ENCODE data around the gene GAS2.

The GAS2 gene

DNA sequence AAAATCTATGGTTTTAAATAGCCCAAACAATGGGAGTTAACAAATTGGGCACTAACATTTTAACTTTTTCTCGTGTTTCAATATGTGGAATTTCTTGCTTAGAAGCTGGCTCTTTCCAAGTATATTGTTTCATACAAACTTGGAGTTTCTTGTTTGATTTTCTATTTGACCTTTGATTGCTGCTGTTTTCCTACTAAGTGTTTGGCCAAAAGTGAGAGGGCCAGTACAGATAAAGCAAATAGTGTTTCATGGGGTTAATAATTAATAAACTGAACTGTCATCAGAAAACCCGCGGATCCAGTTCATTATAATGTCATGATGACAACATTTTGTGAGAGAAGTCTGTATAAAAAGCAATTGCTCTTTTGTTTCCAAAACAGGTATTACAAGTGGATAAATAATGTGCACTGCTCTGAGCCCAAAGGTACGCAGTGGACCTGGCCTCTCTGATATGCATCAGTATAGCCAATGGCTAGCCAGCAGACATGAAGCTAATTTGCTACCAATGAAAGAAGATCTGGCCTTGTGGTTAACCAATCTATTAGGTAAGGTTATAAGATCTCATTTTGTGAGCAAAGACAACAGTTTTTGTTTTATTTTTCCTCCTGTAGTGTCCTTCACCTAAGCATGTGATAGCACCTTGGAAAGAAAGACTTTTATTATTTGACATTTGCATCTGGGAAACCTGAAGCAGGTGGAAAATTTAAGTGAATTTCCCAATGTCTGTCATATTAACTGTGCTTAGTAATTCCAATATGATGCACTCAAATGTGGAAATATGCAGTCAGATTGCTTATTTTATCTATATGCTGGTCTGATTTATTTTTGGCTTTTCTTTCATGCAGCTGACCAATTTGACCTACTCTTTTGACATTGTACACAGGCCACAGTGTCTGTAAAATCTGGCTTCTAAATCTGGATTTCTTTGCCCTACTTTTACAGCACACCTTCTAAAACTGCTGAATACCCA, 8.3 kb downstream of the GAS2 start:
- no peak for DNase-seq (ENCODE audit: low read depth)

DNA sequence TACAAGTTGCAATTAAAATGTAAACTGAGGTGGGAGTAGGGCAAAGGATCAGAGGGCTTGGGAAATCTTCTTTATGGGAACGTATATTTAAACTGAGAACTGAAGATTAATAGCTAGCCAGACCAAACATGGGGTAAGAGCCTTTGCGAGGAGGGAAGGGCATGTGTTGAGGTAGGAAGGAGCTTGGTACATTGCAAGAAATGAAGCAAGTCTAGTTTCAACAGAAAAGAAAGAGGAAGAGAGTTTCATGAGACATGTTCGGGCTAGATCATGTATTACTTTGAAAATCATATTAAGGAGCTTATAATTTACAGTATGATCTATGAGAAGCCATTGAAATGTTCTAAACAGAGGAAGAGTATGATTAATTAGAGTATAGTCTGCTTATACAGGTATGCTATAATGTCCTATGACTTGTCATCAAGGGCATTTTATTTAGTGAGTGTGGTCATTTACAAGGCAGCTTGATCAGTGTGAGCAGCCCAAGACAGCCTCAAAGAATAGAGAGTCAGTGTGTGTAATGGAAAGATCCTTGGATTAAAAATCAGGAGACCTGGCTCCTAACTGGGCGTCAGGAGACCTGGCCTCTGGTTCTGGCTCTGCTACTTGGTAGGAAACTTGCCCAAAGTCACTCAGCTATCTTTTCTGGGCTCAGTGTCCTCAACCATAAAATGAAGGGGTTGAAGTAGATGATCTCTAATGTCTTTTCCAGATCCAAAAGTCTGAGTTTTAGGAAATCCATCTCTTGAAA, 10.9 kb downstream of the GAS2 start:
- DNase-seq (ENCODE audit: low read depth), result no peak

DNA sequence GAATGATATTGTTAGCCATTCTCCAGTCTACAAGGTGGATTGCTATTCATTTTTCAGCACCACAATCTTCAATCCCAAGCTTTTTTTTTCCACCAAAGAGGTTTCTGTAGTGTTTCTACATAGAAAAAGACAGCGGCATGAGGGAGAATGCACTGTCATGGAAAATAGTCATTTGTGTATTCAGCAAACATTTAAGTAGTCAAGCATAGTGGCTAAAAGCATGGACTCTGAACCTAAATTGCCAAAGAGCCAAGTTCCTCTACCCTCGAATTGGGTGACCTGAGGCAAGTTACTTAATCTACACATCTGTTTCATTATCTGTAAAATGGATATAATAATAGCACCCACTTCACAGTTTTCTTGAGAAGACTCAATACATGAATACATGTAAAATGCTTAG, 14.2 kb downstream of the GAS2 start:
- no peak for DNase-seq (ENCODE audit: low read depth)

DNA sequence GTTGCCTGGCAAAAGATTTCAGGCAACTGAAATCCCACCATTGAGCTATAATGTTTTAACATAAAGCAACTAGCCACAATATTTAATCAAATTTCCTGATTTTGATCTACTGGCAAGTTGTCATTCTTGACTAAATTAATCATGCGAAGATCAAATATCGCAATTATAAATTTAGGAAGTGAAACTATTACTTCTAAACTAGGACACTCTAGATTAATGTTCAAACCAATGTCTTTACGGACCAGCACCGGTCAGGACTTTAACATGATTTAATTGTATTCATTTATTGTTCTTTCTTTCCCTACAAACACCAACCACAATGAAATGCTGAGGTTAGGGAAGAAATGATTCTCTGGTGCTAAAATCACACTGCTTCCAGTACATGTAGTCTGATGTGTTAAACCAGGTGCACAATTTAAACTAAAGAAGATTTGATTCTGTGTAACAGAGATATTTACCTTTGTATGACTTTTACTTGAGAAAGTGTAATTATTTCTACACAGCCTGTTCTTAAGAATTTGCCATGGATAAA, 14.9 kb downstream of the GAS2 start:
- DNase-seq (ENCODE audit: low read depth), result no peak

DNA sequence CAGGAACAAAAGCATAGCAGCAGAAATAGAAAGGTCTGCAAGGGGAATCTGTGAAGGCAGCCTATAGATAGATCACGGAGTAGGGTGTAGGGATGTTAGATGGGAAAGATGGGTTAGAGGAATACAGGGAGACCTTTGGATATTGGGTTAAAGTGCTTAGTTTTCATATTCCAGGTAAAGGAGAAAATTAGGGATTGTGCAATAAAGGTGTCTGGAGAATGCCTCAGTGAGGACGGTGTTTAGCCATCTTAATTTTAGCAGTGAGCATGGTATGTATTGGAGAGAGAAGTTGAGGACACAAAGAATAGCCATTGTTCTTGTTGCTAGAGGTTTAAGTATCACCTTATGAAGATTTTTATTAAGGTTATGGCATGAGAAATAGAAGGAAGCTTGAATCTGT, 17.7 kb downstream of the GAS2 start:
- DNase-seq (ENCODE audit: low read depth), result no peak

DNA sequence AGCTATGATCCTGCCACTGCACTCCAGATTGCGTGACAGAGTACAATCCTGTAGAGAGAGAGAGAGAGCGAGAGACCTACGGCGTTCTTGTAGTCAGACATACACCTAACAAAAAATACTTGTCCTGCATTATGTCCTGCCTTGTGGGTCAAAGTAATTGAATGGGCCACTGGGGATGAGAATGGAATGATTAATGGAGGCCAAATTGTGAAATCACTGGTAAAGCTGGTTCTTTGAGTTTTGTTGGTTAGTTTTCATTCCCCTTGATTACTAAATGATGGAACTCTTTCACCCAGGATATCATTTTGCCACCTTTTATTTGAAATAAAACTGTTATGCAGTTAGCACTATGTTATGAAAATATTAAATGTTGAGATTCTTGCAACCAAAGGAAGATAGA, 18.7 kb downstream of the GAS2 start:
- DNase-seq (ENCODE audit: low read depth), result no peak

DNA sequence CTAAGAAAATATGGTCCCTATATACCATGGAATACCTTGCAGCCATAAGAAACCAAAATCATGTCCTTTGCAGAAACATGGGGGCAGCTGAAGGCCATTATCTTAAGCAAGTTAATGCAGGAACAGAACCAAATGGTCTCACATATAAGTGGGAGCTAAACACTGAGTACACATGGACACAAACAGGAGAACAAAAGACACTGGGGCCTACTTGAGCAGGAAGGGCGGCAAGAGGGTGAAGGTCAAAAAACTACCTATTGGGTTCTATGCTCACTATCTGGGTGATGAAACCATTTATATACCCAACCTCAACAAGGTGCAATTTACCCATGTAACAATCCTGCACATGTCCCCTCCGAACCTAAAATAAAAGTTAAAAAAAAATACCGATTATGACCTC, 22.5 kb downstream of the GAS2 start:
- no peak for DNase-seq (ENCODE audit: low read depth)

DNA sequence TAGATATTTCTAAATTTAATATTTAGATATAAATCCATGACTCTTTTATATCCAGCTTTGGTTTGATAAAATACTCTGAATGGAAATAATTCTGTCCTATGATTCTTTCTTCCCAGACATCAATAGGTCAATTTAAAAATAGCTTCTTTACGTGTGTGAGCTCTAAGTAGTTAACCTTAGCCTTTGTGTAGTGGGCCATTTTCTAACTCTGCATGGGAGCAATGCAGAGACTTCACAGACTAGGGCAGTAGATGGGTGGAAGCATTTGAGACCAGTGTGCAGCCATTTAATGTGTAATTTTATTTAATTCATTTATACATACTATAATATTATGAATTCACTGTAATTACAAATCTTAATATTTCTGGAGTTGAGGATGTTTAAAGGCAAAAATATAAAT, 23.8 kb downstream of the GAS2 start:
- no peak for DNase-seq (ENCODE audit: low read depth)

DNA sequence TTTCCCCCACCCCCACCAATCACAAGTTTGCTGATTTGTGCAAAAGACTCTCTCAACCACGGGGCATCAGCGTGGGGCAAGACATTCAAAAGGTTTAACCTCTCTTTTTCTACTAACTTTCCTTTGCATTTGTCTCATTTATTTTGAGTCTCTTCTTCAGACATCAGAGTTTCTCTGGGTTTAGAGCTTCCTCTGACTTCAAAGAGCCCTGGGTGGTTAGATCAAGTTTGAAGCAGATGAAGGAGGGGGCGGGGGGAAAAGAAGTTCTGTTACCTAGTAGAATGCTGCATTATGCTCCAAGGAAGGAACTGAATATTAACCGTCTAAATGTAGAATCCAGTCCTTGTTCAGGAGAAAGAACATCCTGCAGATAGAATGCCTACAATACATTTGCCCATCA, 24.5 kb downstream of the GAS2 start:
- no peak for DNase-seq (ENCODE audit: low read depth)

DNA sequence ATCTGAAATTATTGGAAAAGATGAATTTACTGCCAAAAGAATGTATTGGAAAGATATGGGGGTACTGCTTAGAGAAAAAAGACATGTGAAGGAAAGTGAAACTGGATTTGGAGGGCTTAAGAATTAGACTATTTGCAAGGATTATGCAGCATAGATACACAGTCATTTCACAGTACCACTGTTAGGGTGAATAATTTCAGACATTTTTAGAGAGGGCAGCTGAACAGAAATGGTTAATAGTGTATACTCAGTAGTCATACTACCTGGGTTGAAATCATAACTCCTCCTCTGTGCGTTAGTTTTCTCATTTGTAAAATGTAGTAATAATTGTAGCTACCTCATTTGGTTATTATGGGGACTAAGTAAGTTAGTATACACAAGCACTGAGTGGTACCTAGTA, 33.0 kb downstream of the GAS2 start:
- no peak for DNase-seq (ENCODE audit: low read depth)

DNA sequence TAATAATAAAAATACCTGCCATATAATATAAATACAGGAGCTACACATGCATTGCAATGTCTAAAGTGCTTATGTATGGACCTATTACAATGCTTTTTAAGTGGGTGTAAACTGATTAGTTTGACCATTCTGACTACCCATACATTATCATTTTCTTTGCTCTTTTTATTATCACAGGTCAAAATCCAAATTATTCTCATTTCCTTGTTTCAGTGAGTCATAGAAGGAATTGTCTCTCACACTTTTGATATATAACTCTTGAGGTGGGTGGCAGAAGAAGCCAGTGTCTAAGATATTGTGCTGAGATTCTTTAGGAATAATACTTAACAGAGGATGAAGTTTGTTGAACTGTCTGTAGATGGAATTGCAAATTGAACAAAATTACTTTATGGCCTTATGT, 35.6 kb downstream of the GAS2 start:
- no peak for DNase-seq (ENCODE audit: low read depth)

DNA sequence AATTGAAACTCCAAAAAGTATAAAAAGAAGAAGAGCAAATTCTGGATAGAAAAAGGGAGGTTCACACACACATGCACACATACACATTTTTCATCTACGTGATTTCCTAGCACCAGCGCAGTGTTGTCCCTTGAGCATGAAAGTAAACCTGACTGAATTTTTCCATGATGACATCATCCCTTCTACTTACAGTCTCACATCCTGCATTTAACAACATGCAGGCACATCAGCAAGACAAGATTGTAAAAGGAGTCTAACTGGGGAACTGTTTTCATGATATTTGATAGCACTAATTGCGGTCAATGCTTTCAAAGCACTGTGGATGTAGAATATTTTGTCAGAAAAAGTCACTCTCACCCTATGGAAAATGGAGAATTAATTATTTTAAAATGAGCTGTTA, 36.6 kb downstream of the GAS2 start:
- DNase-seq (ENCODE audit: low read depth), result no peak

DNA sequence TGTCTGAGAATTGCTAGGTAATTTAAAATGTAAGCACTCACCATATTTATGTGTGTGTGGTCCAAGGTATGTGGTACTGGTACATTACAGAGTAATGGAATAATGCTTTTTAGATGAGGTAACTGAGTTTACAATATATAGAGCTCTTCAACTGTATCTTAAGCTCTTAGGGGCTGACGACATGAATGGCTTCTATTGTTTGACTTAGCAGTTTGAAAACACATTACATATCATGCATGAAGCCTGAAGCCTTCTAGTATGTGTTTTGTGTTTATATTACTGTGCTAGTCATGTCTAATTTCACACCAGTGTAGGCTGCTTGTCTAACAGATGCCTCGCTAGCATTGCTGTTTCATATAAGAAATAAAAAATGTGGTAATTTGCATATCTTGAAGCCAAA, 37.2 kb downstream of the GAS2 start:
- DNase-seq (ENCODE audit: low read depth), result no peak

DNA sequence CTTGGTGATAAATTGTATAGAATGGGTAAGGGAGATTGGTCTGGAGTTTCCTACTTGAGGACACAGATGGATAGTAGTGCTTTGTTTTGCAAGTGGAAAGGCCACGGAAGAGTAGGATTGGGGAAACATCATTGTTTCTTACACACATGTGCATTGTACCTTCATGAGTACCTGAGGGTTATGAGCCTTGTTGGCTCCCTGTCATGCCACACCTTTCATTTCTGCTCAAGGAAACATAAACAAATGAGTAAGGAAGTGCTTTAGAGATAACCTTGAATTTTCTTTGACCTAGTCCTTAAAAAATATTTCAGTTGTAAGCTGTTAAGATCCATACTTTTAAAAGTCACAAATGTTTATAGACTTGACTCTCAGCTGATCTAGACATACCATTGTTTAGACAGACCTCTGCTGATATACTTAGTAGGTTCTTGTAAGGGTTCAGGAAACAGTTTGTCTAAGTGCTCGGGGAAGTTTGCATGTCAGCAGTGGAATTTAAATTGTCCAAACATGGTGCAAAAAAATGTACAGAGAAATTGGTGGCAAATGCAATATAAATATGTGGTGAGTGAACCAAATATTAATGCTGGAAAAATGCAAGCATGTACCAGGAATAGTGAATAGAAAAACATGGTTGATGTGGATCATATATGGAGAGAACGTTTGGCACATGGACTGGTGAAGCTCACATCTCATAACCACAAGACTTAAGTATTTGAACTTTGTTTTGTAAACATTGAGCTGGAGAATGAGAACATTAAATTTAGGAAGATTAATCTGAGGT, 40.9 kb downstream of the GAS2 start:
- no peak for DNase-seq (ENCODE audit: low read depth)

DNA sequence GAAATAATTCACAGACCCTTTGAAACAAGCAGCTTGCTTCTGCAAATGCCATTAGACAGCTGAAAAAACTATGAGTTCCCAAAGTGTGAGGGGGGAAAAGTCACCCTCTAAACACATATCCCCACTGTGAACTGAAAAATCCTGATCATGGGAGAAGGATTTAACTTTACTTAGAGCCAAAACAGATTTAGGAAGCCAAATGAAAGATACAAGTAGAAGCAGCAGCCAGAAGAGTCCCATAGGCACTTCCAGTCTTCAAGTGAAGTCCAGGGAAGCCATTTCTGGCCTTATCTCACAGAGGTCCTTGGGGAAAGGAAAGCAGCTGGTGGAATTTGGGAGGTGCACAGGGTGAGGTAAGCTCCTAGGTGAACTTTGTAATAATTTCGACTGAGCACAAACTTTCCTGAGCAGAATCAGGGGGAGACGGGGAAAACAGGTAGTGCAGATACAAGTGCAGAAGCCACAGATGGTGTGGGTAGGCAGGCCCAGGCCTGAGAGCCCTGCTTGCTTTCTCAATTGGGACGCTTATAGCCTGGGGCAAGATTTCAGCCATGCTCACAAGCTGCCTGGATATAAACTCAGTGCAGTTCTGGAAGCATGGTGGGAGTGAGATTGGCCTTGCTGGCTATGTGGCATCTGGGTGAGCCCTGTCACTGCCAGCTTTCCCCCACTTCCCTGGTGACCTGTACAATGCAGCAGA, 44.8 kb downstream of the GAS2 start:
- no peak for DNase-seq (ENCODE audit: low read depth)

DNA sequence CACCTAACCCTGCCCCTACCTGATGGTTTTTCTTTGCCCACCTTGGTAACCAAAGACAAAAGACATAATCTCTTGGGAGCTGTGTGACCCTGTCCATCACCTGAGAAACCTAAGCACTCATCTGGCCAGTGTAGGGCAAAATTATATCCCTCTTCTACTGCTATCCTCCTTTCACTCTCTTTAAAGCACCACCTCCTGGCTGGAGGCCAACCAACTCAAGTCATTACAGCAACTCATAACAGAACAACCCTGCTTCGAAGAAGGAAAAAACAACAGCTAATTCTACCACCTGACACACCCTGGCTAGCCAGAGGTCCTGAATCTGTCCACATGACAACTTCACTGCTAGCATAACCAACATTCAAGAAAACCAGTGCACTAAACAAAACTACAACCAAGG, 45.5 kb downstream of the GAS2 start:
- no peak for DNase-seq (ENCODE audit: low read depth)

DNA sequence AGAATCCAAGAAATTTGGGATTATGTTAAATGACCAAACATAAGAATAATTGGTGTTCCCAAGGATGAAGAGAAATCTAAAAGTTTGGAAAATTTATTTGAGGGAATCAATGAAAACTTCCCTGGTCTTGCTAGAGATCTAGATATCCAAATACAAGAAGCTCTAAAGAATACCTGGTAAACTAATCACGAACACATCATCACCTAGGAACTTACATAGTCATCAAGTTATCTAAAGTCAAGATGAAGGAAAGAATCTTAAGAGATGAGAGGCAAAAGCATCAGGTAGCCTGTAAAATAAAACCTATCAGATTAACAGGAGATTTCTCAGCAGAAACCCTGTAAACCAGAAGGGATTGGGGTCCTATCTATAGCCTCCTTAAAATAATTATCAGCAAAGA, 46.9 kb downstream of the GAS2 start:
- DNase-seq (ENCODE audit: low read depth), result no peak

DNA sequence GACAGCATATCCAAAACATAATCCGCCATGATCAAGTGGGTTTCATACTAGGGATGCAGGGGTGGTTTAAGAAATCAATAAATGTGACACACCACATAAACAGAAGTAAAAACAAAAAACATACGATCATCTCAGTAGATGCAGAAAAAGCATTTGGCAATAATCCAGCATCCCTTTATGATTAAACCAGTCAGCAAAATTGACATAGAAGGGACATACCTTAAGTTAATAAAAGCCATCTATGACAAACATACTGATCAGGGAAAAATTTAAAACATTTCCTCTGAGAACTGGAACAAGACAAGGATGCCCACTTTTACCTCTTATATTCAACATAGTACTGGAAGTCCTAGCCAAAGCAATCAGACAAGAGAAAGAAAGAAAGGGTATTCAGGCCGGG, 49.6 kb downstream of the GAS2 start:
- no peak for DNase-seq (ENCODE audit: low read depth)

DNA sequence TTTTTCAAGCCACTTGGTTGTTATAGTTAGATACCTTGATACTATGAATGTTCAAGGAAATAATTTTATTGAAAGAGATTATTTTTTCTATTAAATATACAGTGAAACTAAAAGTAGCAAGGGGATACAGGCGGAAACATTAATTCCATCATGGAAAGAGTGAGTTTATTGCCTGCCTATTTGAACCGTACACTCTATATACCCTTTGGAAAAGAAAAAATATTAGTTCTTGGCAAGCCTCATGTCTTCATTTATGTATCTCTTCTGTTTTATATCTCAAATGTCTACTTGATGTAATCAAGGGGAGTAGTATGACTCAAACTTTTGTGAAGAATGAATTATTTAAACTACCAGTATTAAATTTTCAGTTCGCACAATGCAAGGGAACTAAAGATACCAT, 54.0 kb downstream of the GAS2 start:
- no peak for DNase-seq (ENCODE audit: low read depth)

DNA sequence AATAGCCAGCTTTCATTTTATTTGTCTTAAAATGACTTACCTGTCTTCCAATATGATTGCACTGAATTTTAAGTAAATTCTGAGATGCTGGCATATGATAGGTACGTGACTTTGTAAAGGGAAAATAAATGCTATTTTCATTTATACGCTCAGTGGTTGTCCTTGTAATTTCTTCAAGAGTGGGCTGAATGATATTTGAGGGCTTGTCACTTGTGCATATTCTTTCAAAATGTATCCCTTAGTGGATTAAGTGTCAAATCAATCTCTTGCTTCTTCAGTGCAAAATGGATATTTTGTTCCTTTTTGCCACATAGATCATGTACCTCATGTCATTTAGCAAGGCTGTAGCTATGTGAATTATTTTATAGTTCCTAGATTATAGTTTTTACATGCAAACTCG, 56.9 kb downstream of the GAS2 start:
- DNase-seq (ENCODE audit: low read depth), result no peak

DNA sequence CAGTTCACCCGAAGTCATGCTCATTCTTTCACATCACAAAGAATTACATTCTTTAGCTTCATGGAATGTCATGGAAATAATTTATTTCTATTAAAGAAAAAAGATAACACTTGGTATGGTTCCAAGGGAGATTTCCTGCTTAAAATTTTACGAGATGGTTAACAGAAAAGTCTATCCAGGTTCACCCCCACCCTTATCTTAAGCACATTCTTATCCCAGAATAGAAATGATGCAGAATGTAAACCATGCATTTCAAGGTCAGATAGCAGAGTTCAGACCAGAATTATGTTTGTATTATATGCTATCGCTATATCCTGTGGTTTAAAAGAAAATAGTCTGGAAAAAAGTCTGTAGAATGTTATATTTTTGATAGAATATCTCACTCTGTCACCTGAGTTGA, 58.7 kb downstream of the GAS2 start:
- no peak for DNase-seq (ENCODE audit: low read depth)

All from stimulated activated CD8-positive, alpha-beta memory T cell treated with anti-CD3 and anti-CD28 coated beads, Interleukin-12 subunit alpha, Interleukin-12 subunit beta, amount 100 ng/mL, for 1 hour (primary cell).